ENCODE data around the gene CD1C. TPM values are rescaled to one million over a fixed set of nuclear protein-coding genes. Genes with fewer than 3 reads are reported as not detected.
A peak's percentile ranks its signal among the peaks of the same experiment; 100 is the strongest.
"Not testable (repeated sequence)": the region's sequence is repeated elsewhere in the genome, so short reads cannot be mapped to it uniquely, and the experiment has no call there.

Gene CD1C
- total and polyA plus RNA-seq, 3 donors from 2014 or later, result 1.2 to 3.1 TPM; not detected in 1

DNA sequence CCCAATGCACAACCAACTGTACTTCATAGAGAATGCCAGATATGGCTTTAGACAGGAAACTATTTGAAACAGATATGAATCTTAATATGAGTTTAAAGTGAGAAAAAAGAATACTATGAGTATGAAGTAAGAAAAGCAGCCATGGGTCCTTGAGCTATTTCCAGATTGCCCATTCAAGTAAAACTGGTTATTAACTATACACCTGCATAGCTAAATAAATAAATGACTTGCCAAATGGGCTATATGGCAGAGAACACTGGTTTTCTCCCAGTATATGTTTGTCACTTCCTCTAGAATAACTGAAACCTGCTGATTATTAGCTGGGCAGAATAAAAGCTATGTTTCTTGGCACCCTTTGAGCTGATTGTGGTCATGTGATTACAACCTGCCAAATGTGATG lies 17.0 kb upstream of the CD1C start:
- Histone ChIP-seq H3K4me1 (no peaks in the 10 kb centered on the region), H3K27ac (no peak overlapping the region), H3K27me3 (no peaks in the 10 kb centered on the region), H3K4me3 (no peak overlapping the region), H3K9me3 (no peaks in the 10 kb centered on the region), H3K36me3 (ENCODE audit: low read depth, missing control alignments) (no peaks in the 10 kb centered on the region)
- no peak for DNase-seq
- TF ChIP-seq CTCF (IDR thresholded peaks at IDR 0.05) (no peak), POLR2A (IDR thresholded peaks at IDR 0.05) (no peak)
- intact Hi-C loops (cut with DNase I; ENCODE audit: low total_unique reads), result no loop called here

- Histone ChIP-seq H3K4me1 (no peaks in the 10 kb centered on the region), H3K36me3 (ENCODE audit: low read depth, missing control alignments) (no peaks in the 10 kb centered on the region), H3K27me3 (no peaks in the 10 kb centered on the region), H3K9me3 (no peaks in the 10 kb centered on the region), H3K27ac (no peak overlapping the region), H3K4me3 (no peak overlapping the region)
- no peak for TF ChIP-seq CTCF (IDR thresholded peaks at IDR 0.05)
- no peak for TF ChIP-seq POLR2A (IDR thresholded peaks at IDR 0.05)
- intact Hi-C loops (cut with DNase I; ENCODE audit: low total_unique reads), result no loop called here
- 71 to 82% methylated on average over 5 of the region's 5 CpGs for WGBS, 2 donors
- no peak for DNase-seq
Measured at GRCh38 chr1:158274797-158275196, 14.9 kb upstream of the CD1C start.

GRCh38 chr1:158282421-158282820 lies 7.3 kb upstream of the CD1C start:
- DNase-seq; intact Hi-C loops (cut with DNase I; ENCODE audit: low total_unique reads); H3K4me1 ChIP-seq; H3K27me3 ChIP-seq; H3K27ac ChIP-seq; H3K36me3 ChIP-seq (ENCODE audit: low read depth, missing control alignments); H3K9me3 ChIP-seq; H3K4me3 ChIP-seq: not testable (repeated sequence)
- 83% methylated on average over 1 of the region's 2 CpGs; no CpG with 5 or more reads in 1 of the 2 donors for WGBS, 2 donors

GRCh38 chr1:158283965-158284364 lies 5.8 kb upstream of the CD1C start:
- 66 to 73% methylated on average over 2 of the region's 2 CpGs for WGBS, 2 donors
- H3K27ac ChIP-seq, result no peak overlapping the region
- H3K27me3 ChIP-seq, result no peaks in the 10 kb centered on the region
- DNase-seq, result no peak
- H3K36me3 ChIP-seq (ENCODE audit: low read depth, missing control alignments), result no peaks in the 10 kb centered on the region
- intact Hi-C loops (cut with DNase I; ENCODE audit: low total_unique reads), result no loop called here
- TF ChIP-seq CTCF (IDR thresholded peaks at IDR 0.05) (no peak), POLR2A (IDR thresholded peaks at IDR 0.05) (no peak)
- H3K4me3 ChIP-seq, result no peak overlapping the region
- no peaks in the 10 kb centered on the region for H3K4me1 ChIP-seq
- H3K9me3 ChIP-seq, result no peaks in the 10 kb centered on the region

GRCh38 chr1:158285756-158286241 lies 3.9 kb upstream of the CD1C start:
- Histone ChIP-seq H3K27me3 (no peaks in the 10 kb centered on the region), H3K4me1 (no peaks in the 10 kb centered on the region), H3K27ac (no peak overlapping the region), H3K36me3 (ENCODE audit: low read depth, missing control alignments) (no peaks in the 10 kb centered on the region), H3K9me3 (no peaks in the 10 kb centered on the region), H3K4me3 (no peak overlapping the region)
- WGBS, 2 donors, result 57 to 65% methylated on average over 7 of the region's 7 CpGs
- TF ChIP-seq POLR2A (IDR thresholded peaks at IDR 0.05), result no peak
- no peak for TF ChIP-seq CTCF (IDR thresholded peaks at IDR 0.05)
- peak; percentile 34 for DNase-seq
- intact Hi-C loops (cut with DNase I; ENCODE audit: low total_unique reads), result no loop called here
